Measurements from ENCODE around the gene PDZD2. TPM values are rescaled to one million over a fixed set of nuclear protein-coding genes. Genes with fewer than 3 reads are reported as not detected.
"Not testable (repeated sequence)": the region's sequence is repeated elsewhere in the genome, so short reads cannot be mapped to it uniquely, and the experiment has no call there.

Gene PDZD2
- total RNA-seq, 2 experiments from 2014 or later, result 1.3 to 1.8 TPM

DNA sequence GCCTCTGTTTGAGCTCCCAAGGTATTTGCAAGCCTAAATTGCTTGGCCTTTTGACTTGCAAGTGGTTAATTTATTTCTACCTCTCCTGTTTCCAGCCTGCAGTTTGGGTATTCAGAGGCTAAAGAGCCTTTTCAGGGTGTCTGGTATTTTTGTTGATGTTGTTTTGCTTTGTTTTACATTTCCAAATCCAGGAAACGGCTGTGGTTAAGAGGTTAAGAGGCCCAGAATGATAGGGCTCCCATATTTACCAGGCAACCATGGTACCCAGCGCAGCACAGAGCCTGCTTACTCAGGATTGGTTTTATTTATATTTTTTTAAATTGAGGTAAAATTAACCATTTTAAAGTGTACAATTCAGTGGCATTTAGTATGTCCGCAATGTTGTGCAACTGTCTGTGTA is 92.1 kb downstream of the PDZD2 start:
- Mint-ChIP-seq H3K27me3 (no peaks in the 10 kb centered on the region), H3K4me3 (no peak overlapping the region), H3K9me3 (no peaks in the 10 kb centered on the region), H3K27ac (peak overlapping the region; percentile 19), H3K4me1 (ENCODE audit: low read depth) (peaks cover 13% of the 10 kb centered on the region), H3K36me3 (ENCODE audit: low read depth) (no peaks in the 10 kb centered on the region)
- Histone ChIP-seq H3K36me3 (ENCODE audit: insufficient read depth, low read length) (no peaks in the 10 kb centered on the region), H3K27ac (ENCODE audit: low read depth in 1 of 2, low read length in 2 of 2) (no peak overlapping the region), H3K27me3 (ENCODE audit: control insufficient read depth in 1 of 2, insufficient read depth in 2 of 2, low read length in 2 of 2) (no peaks in the 10 kb centered on the region), H3K4me1 (ENCODE audit: insufficient read depth, low read length) (peaks cover 22% of the 10 kb centered on the region), H3K9me3 (ENCODE audit: control insufficient read depth in 1 of 2, insufficient read depth in 1 of 2, low read length in 2 of 2) (no peaks in the 10 kb centered on the region), H3K4me3 (ENCODE audit: low read length) (no peak overlapping the region)
- TF ChIP-seq, protein P1, sequence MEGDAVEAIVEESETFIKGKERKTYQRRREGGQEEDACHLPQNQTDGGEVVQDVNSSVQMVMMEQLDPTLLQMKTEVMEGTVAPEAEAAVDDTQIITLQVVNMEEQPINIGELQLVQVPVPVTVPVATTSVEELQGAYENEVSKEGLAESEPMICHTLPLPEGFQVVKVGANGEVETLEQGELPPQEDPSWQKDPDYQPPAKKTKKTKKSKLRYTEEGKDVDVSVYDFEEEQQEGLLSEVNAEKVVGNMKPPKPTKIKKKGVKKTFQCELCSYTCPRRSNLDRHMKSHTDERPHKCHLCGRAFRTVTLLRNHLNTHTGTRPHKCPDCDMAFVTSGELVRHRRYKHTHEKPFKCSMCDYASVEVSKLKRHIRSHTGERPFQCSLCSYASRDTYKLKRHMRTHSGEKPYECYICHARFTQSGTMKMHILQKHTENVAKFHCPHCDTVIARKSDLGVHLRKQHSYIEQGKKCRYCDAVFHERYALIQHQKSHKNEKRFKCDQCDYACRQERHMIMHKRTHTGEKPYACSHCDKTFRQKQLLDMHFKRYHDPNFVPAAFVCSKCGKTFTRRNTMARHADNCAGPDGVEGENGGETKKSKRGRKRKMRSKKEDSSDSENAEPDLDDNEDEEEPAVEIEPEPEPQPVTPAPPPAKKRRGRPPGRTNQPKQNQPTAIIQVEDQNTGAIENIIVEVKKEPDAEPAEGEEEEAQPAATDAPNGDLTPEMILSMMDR (IDR thresholded peaks at IDR 0.05), result no peak
- POLR2A ChIA-PET, result no interaction called here
- peak in 3 of 14 experiments; percentile 34 to 70 (median 42) for DNase-seq
- CTCF ChIA-PET, result interaction anchor here (0.6 kb wide), 1 partner anchor 9 kb away, joined by 7 read pairs; no protein-coding TSS in a partner anchor
- intact Hi-C loops (cut with DNase I, micrococcal nuclease), result no loop called here
- peak; percentile 59 for ATAC-seq (ENCODE audit: poor library complexity)

DNA sequence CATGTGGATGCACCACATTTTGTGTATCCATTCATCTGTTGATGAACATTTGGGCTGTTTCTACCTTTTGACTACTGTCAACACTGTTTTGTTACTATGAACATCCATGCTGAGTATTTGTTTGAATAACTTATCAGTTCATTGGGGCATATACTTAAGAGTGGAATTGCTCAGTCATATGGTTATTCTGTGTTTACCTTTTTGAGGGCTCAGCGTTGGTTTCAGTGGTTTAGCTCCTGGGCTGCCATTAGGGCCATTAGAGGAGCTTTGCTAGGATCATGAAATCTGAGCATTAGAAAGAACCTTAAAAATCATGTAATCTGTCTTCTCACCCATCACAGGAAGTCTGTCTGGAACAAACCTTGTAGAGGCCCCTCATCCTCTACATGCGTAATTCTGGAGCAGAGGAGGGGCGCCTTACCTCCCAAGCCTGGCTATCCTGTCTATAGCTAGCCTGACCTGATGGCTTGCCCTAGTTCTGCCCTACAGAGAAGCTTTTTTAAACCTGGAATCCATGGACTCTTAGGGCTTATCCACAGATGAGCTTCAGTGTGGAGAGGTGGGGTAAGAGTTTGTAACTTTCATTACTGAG is 92.9 kb downstream of the PDZD2 start:
- TF ChIP-seq, protein P1 (IDR thresholded peaks at IDR 0.05), result no peak
- no peaks in the 10 kb centered on the region for H3K36me3 ChIP-seq (ENCODE audit: insufficient read depth, low read length)
- ChIA-PET CTCF (no interaction called here), POLR2A (no interaction called here)
- Mint-ChIP-seq H3K27ac (peak overlapping the region; percentile 19), H3K9me3 (no peaks in the 10 kb centered on the region), H3K4me1 (ENCODE audit: low read depth) (peaks cover 13% of the 10 kb centered on the region), H3K27me3 (no peaks in the 10 kb centered on the region), H3K4me3 (no peak overlapping the region), H3K36me3 (ENCODE audit: low read depth) (no peaks in the 10 kb centered on the region)
- H3K4me1 ChIP-seq (ENCODE audit: insufficient read depth, low read length), result peaks cover 22% of the 10 kb centered on the region
- ATAC-seq (ENCODE audit: poor library complexity) (peak; percentile 71), DNase-seq (peak in 2 of 14 experiments; percentile 2 to 44)
- intact Hi-C loops (cut with DNase I, micrococcal nuclease), result no loop called here
- peak overlapping the region in 1 of 2 donors; percentile 33 for H3K27ac ChIP-seq (ENCODE audit: low read depth in 1 of 2, low read length in 2 of 2)
- H3K9me3 ChIP-seq (ENCODE audit: control insufficient read depth in 1 of 2, insufficient read depth in 1 of 2, low read length in 2 of 2), result no peaks in the 10 kb centered on the region
- H3K27me3 ChIP-seq (ENCODE audit: control insufficient read depth in 1 of 2, insufficient read depth in 2 of 2, low read length in 2 of 2), result no peaks in the 10 kb centered on the region
- no peak overlapping the region for H3K4me3 ChIP-seq (ENCODE audit: low read length)

DNA sequence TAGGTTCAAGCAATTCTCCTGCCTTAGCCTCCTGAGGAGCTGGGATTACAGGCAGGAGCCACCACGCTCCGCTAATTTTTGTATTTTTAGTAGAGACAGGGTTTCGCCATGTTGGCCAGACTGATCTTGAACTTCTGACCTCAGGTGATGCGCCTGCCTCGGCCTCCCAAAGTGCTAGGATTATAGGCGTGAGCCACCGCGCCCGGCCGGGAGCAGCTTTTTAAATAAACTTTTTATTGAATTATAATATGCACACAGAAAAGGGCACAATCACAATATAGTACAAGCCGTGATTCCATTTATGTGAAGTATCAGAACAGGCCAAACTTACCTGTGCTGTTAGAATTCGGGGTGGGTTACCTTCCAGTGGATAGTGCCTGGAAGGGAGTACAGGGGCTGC is 93.9 kb downstream of the PDZD2 start:
- H3K36me3 Mint-ChIP-seq (ENCODE audit: low read depth); intact Hi-C loops (cut with DNase I, micrococcal nuclease); H3K4me3 ChIP-seq (ENCODE audit: low read length); H3K36me3 ChIP-seq (ENCODE audit: insufficient read depth, low read length); CTCF ChIA-PET; H3K27me3 Mint-ChIP-seq; H3K27ac Mint-ChIP-seq; DNase-seq; H3K4me3 Mint-ChIP-seq; H3K27ac ChIP-seq (ENCODE audit: low read depth in 1 of 2, low read length in 2 of 2); POLR2A ChIA-PET; ATAC-seq (ENCODE audit: poor library complexity); H3K27me3 ChIP-seq (ENCODE audit: control insufficient read depth in 1 of 2, insufficient read depth in 2 of 2, low read length in 2 of 2); H3K9me3 Mint-ChIP-seq; H3K9me3 ChIP-seq (ENCODE audit: control insufficient read depth in 1 of 2, insufficient read depth in 1 of 2, low read length in 2 of 2): not testable (repeated sequence)
- H3K4me1 ChIP-seq (ENCODE audit: insufficient read depth, low read length), result peaks cover 22% of the 10 kb centered on the region
- H3K4me1 Mint-ChIP-seq (ENCODE audit: low read depth), result peaks cover 13% of the 10 kb centered on the region

DNA sequence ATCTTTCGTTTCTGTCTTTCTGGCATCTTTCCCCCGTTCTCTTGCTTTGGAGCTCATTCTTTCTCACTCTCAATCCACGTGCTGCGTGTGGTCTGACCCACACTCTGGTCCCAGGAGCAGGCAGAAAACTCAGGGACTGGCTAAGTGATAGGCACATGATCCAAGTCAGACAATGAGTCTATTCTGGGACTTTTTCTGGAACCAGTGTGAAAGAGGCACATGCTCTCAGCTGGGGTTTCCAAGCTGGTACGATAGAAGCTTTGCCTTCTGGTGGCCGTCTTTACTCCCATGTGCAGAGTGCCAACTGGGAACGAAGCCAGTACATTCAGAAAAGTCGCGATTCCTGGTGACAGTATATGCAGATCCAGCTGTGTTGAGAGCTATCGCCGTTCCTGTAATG is 94.4 kb downstream of the PDZD2 start:
- H3K27me3 Mint-ChIP-seq, result no peaks in the 10 kb centered on the region
- DNase-seq (no peak), ATAC-seq (ENCODE audit: poor library complexity) (no peak)
- CTCF ChIA-PET, result no interaction called here
- H3K27ac Mint-ChIP-seq, result no peak overlapping the region
- Histone ChIP-seq H3K4me1 (ENCODE audit: insufficient read depth, low read length) (peaks cover 22% of the 10 kb centered on the region), H3K36me3 (ENCODE audit: insufficient read depth, low read length) (no peaks in the 10 kb centered on the region), H3K9me3 (ENCODE audit: control insufficient read depth in 1 of 2, insufficient read depth in 1 of 2, low read length in 2 of 2) (no peaks in the 10 kb centered on the region), H3K27ac (ENCODE audit: low read depth in 1 of 2, low read length in 2 of 2) (no peak overlapping the region), H3K27me3 (ENCODE audit: control insufficient read depth in 1 of 2, insufficient read depth in 2 of 2, low read length in 2 of 2) (no peaks in the 10 kb centered on the region), H3K4me3 (ENCODE audit: low read length) (no peak overlapping the region)
- no peaks in the 10 kb centered on the region for H3K9me3 Mint-ChIP-seq
- intact Hi-C loops (cut with DNase I, micrococcal nuclease), result no loop called here
- TF ChIP-seq, protein P1 (IDR thresholded peaks at IDR 0.05), result no peak
- peaks cover 13% of the 10 kb centered on the region for H3K4me1 Mint-ChIP-seq (ENCODE audit: low read depth)
- no peak overlapping the region for H3K4me3 Mint-ChIP-seq
- POLR2A ChIA-PET, result no interaction called here
- no peaks in the 10 kb centered on the region for H3K36me3 Mint-ChIP-seq (ENCODE audit: low read depth)
